HK-2 (cell line): ENCODE results near the gene DDA1.
"Not testable (repeated sequence)": the region's sequence is repeated elsewhere in the genome, so short reads cannot be mapped to it uniquely, and the experiment has no call there.

Experiments used
- DNase-seq: peaks from one replicate; pipeline ENCODE4 v3.0.0-alpha.2; 2018; ENCODE audit not compliant: unreplicated experiment

Gene DDA1

DNA sequence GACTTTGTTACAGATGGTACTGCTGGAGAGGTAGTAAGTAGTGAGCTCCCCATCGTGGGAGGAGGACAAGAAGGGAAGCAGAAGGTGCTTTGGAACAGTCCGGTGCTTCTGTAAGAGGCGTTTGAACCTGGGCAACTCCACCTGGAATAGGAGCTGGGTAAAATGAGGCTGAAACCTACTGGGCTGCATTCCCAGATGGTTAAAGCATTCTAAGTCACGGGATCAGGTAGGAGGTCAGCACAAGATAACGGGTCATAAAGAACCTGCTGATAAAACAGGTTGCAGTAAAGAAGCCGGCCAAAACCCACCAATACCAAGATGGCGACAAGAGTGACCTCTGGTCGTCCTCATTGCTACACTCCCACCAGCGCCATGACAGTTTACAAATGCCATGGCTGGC, 22.6 kb upstream of the DDA1 start:
- DNase-seq, result no peak

DNA sequence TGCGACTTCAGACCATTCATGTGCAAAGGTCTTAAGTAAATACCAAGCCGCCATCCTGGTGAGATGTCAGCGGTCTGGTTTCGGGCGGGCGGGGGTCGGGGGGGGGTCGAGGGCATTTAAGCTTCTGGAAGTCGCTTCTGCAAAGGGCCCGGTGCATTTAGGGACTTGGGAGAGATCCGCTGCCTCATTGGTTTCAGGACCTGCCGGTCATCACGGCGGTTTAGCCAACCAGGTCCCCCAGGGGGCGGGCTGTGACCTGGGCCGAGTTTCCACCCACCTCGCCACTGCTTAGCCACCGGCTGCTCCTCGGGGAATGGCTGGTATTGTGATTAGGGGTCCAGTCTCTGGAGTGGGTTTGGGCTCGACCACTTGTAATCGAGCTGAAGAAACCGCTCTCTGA, 19.9 kb upstream of the DDA1 start:
- DNase-seq, result no peak

DNA sequence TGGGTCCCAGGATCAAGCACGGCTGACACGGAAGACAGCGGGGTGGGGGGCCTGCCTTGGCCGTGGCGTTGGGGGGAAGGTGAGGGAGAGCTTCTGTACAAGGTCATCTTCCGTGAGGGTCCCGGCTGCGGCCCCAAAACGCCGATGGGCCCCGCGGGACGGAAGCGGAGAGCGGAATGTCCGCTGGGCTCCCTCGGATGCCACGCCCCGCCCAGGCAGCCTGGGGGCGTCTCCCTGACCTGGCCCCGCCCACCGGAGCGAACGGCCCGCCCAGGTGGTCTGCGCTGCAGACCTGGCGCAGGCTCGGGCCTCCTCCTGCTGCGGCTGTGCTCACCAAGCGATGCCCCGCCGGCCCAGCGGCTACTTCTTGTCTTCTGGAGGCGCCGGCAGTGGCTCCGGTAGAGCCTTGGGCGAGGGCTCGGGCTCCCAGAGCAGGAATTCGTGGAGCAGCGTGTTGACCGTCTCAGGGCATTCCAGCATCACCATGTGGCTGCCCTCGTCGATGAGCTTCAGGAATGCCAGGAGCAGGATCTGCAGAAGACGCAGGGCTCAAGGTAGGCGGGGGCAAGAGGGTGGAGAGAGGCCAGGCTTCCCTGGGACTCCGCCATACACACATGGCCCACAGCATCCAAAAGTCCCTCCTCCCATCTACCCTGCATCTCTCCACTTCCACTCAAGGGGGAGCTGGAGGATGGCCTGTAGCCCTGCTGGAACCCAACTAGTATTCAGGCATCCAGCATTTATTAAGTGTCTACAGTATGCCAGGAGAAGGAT, 16.9 kb upstream of the DDA1 start:
- peak; percentile 18 for DNase-seq

GRCh38 chr19:17293605-17294004, 15.8 kb upstream of the DDA1 start:
- DNase-seq, result no peak

GRCh38 chr19:17294051-17294891, 15.1 kb upstream of the DDA1 start:
- DNase-seq, result no peak

GRCh38 chr19:17295551-17295950, 13.8 kb upstream of the DDA1 start:
- not testable (repeated sequence) for DNase-seq

DNA sequence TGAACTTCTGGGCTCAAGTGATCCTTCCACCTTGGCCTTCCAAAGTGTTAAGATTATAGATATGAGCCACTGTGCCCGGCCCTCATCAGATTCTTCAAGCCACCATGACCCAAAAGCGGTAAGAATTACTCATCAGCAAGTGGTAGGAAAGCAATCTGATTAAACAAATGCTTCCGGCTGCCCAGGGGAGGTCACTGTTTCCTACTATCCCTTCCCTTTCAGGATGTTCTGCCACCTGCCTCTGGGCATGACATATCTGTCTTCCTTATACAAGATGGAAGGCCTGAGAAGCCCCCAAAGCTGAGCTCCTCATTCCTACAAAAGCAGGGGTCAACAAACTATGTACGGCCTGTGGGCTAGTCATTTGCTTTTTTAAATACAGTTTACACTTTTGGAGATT, 13.1 kb upstream of the DDA1 start:
- DNase-seq, result peak; percentile 55

GRCh38 chr19:17296976-17297375, 12.4 kb upstream of the DDA1 start:
- no peak for DNase-seq

DNA sequence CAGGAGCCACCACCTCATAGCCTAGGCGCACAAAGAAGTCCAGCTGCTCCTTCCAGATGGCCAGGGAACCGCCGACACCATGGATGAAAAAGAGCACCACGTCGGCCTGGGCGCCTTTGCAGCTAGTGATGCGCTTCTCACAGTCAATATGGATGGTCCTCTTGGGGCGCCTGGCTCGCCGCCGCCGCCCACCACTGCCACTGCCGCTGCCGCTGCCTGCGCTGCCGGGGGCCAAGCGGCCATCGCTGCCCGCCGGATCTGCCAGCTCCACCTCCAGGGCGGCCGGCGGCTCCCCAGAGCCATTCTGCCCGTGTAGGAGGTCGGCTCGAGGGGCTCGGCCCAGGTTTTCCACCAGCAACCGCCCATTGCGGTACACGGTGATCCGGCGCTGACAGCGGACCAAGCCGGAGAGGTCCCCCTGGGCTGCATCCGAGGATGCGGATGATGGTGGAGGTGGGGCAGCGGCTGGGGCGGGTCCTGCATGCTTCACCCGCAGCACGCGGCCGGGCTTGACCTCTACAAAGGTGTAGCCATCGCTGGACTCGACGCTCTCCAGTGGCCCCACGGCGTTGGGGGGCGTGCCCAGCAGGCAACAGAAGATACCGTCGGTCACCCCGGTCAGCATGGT, 8.3 kb upstream of the DDA1 start:
- no peak for DNase-seq

DNA sequence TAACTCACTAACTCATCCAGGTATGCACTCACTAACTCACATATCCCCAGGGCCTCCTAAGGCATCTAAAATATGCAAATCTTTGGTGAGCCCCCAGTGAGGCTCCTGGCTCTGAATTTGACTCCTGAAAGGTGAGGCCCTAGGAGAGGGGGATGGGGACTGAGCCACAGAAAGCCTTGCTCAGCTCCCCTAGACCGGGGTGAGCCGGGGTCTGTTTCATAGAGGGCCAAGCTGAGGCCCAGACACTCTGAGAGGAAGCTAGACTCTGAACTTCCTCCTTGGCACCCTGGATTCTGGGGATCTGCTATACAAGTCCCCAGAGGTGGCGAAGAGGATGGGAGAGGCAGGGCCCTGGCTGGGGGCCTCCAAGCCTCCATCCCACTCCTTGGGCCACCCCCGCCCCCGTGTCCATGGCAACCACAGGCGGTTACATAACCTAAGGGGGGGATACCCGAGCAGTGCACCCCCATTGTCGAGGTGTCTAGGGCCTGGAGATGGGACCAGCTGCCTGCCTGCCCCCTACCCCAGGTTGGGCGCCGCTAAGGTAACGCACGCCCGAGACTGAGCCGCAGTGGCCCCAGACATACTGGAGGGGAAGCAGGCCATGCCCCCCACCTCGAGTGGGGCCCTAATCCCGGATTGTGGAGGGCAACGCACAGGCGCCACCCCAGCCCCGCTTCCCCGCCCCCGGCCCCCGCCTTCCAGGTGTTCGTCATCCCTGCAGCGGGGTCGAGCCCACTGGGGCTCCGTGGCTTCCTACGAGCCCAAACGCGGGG, 6.8 kb upstream of the DDA1 start:
- DNase-seq, result no peak

DNA sequence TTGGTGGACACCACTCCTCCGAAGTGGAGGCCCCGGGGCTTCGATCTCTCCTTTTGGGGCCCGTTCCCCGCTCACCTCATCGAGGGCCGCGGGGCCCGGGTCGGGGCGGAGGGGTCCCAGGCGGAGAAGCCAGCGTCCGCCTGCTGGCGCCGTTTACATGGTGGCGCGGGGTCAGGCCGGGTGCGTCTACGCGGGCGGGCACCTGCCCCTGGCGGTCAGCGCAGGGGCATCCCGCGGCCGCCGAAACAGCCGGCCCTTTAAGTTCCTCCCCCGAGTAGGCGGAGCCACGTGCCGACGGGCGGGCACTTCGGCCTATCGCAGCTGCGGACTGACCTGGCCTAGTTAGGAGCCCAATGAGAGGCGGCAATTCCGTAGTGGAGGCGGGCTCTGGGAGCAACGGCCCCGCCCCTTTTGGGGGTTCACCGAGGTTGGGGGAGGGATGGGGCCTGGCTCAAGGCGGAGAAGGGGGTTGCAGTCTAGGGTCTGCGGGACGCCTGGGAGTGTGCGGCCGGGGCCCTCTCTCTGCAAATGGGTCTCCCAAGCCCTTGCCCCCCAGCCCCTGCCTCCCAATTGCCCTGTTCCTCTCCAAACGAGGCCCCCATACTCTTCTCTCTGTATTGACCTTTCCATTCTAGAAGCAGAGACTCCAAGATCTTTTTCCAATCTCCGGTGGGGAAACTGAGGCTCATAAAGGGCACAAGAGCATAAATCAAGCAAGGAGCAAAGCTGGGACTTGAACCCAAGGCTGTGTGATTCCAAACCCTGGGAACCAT, 6.0 kb upstream of the DDA1 start, which contains the start of gene ABHD8:
Gene ABHD8 (minus strand): TSS at position 259 of the 773 bp plus-strand sequence. CDS start 1,809 bp downstream, outside the sequence.
- DNase-seq, result peak; percentile 97

GRCh38 chr19:17303940-17304267, 5.5 kb upstream of the DDA1 start:
- DNase-seq, result no peak

GRCh38 chr19:17304386-17305215, 4.8 kb upstream of the DDA1 start:
- DNase-seq, result no peak

DNA sequence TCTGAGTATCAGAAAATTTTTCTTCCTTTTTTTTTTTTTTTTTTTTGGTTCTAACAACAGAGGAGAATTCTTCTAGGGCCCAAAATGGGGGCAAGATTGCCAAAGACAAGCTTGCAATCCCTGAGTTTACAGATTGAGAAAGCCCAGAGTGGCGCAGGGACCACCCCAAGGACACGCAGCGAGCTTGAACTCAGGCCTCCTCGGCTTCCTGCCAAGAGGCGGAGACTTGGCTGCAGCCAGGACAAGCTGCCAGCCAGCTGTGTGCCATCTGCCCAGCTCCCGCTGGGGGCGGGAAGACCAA, 4.2 kb upstream of the DDA1 start:
- DNase-seq, result no peak

- DNase-seq, result peak; percentile 99
Observed at GRCh38 chr19:17305517-17306284, 3.7 kb upstream of the DDA1 start, which contains the start of gene MRPL34. MRPL34 (plus strand) TSS chr19:17305872; CDS start chr19:17305893, 21 bp downstream.

DNA sequence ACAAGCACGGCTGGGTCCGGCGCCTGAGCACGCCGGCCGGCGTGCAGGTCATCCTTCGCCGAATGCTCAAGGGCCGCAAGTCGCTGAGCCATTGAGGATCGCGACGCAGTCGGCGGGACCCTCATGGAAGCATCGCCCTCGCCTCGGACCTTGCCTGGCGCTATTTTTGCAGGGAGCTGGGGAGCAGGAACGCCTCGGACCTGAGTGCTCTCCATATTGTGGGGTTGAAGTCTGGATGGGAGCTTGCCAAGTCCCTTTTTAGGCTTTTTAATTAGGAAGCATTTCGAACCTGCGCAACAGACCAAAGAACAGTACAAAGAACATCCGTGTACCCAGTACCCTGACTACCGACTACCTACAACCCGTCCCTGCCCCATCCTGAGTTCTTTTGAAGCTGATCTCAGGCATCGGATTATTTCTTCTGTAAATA, 3.1 kb upstream of the DDA1 start:
- no peak for DNase-seq

DNA sequence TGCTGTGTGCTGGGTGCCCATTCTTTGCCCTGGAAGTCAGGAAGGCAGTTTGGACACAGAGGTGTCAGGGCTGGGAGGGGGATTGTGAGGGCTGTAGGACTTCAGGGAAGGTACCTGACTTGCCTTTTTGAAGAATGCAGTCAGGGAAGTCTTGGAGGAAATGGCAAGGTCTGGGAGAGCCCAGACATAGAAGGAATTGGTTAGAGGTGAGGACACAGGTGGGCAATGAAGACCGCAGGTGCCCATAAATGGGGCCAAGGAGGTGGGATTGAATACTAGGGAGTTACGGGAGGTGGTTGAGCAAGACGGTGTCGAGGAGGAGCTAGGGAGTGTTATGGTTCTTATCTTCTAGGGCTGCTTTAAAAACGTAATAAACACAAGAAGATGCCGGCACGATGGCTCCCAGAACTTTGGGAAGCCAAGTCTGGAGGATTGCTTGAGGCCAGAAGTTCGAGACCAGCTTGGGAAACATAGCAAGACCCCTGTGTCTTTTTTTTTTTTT, 1.4 kb upstream of the DDA1 start:
- no peak for DNase-seq

DNA sequence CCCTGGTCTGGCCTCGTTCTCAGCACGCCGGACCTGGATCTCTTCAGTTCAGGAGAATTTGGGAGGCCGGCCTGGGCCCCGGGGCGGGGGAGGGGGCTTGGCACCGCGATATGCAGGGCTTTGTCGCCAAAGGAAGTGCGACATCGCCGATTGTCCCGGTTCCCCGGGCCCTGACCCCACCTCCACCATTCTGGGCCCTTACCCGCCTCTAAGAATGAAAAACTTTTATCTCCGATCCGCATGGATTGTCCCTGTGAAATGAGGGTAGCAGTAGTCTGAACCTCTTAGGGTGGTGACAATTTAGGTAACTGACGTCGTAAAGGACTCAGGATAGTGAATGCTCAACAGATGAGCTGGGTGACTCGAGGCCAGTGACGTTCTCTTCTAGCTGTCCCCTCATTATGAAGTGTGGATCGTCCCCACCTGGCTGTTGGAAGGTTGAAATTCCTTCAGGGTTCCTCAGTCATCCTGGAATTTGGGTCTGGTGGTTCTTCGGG, 650 bp downstream of the DDA1 start:
- no peak for DNase-seq
